Astrocyte of the cerebellum (primary cell): ENCODE data around the gene WIPF1.

Source experiments
- DNase-seq: peaks from one replicate; pipeline ENCODE4 v3.0.0-alpha.2; 2011; ENCODE audit warnings: low read depth
- H3K4me3 ChIP-seq: 2 replicates; pipeline ENCODE4 v1.5.1; 2011; ENCODE audit warnings: mild to moderate bottlenecking, low read depth, low read length, moderate library complexity
- CTCF ChIP-seq: IDR thresholded peaks from 2 replicates; pipeline ENCODE4 v1.5.1; 2012; ENCODE audit warnings: low read length, low read depth, moderate library complexity, mild to moderate bottlenecking; ENCODE audit errors: missing control alignments
- in situ Hi-C: cut with HindIII; loops from 2 replicates; pipeline ENCODE4 v1.10.0; 2017; ENCODE audit warnings: low sequenced_read_pairs

WIPF1 gene

GRCh38 chr2:174597345-174598047, at the start of gene WIPF1:
TSS of gene WIPF1 (minus strand) at chr2:174597804. CDS start at chr2:174585573, 12,231 bp downstream.
- H3K4me3 ChIP-seq: no peak within 1 kb of the TSS
- DNase-seq: peak; percentile 75
- no peak for TF ChIP-seq CTCF
- in situ Hi-C loops: loop anchor here (5.0 kb wide), 1 partner anchor 90 kb away; no protein-coding TSS in a partner anchor

GRCh38 chr2:174645296-174645695, 47.7 kb upstream of the WIPF1 start:
- TF ChIP-seq CTCF: no peak

GRCh38 chr2:174644406-174644805, 46.8 kb upstream of the WIPF1 start:
- no peak for DNase-seq
- H3K4me3 ChIP-seq: no peak overlapping the region
- in situ Hi-C loops: no loop called here
- no peak for TF ChIP-seq CTCF

More at GRCh38 chr2:174645296-174645695, 47.7 kb upstream of the WIPF1 start:
- in situ Hi-C loops: no loop called here
- H3K4me3 ChIP-seq: no peak overlapping the region
- no peak for DNase-seq

- in situ Hi-C loops: no loop called here
- TF ChIP-seq CTCF: no peak
- no peak overlapping the region for H3K4me3 ChIP-seq
- no peak for DNase-seq
Observed at GRCh38 chr2:174643356-174643755, 45.8 kb upstream of the WIPF1 start.

GRCh38 chr2:174641168-174641567, 43.6 kb upstream of the WIPF1 start:
- H3K4me3 ChIP-seq: no peak overlapping the region
- in situ Hi-C loops: no loop called here
- no peak for TF ChIP-seq CTCF
- no peak for DNase-seq

- DNase-seq: no peak
- no peak for TF ChIP-seq CTCF
- in situ Hi-C loops: no loop called here
- no peak overlapping the region for H3K4me3 ChIP-seq
Observed at GRCh38 chr2:174636987-174637386, 39.4 kb upstream of the WIPF1 start.
